NCI-H345 (cell line): ENCODE measurements around the gene GPI.
"Not testable (repeated sequence)": the region's sequence is repeated elsewhere in the genome, so short reads cannot be mapped to it uniquely, and the experiment has no call there.

Experiments
- DNase-seq: peaks from one replicate; lab custom pipeline; 2025; lab: John Stamatoyannopoulos, UW

Gene GPI

DNA sequence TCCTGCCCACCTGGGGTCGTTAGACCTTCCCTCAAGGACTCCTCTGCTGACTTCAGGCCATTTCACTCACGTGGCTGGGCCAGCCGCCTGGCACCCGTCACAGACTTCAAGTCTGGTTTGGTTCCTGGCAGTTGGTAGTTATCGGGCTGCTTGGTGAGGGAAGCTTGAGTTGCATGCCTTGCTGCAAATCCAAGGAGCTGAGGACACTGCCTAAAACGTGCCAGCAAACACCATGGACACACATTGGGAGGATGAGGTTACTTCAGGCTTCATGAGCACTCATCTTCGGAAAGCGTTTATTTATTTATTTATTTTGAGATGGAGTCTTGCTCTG, 2.6 kb downstream of the GPI start:
- DNase-seq, result no peak

DNA sequence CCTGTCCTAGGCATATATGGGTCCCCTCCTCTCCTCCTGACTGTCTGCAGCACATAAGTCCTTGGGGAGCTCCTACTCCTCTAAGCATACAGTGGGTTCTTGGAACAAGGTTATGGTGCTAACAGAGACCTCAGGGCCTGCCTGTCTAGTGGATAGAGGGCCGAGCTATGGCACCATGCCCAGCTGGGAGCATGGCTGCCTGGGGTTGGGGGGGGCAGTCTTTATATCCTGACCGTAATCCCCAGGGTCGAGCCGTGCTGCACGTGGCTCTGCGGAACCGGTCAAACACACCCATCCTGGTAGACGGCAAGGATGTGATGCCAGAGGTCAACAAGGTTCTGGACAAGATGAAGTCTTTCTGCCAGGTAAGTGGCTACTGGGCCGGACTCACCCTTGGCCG, 3.3 kb downstream of the GPI start:
- no peak for DNase-seq

DNA sequence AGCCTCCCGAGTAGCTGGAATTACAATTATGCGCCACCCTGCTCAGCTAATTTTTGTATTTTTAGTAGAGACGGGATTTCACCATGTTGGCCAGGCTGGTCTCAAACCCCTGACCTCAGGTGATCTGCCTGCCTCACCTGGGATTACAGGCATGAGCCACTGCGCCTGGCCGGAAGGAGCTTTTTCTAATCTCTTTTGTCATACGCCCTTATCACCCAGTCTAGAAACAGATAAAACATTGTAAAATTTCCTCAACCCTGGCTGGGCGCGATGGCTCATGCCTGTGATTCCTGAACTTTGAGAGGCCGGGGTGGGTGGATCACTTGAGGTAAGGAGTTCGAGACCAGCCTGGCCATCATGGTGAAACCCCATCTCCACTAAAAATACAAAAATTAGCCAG, 4.2 kb downstream of the GPI start:
- not testable (repeated sequence) for DNase-seq

DNA sequence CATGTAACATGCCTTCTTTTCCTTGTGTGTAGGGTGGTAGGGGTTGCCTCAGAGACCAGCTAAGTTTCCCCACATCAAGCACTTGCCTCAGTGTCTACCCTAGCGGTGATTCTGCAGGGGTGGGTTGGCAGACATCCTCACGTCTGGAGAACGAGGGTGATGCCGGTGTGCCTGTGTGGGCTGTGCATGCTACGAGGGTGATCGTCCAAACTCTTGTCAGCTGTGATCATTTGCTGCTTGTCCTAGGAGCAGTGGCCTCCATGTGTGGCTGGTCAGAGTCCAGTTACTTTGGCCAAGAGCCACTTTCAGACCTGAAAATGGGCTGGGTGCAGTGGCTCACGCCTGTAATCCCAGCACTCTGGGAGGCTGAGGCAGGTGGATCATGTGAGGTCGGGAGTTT, 5.1 kb downstream of the GPI start:
- DNase-seq, result no peak

DNA sequence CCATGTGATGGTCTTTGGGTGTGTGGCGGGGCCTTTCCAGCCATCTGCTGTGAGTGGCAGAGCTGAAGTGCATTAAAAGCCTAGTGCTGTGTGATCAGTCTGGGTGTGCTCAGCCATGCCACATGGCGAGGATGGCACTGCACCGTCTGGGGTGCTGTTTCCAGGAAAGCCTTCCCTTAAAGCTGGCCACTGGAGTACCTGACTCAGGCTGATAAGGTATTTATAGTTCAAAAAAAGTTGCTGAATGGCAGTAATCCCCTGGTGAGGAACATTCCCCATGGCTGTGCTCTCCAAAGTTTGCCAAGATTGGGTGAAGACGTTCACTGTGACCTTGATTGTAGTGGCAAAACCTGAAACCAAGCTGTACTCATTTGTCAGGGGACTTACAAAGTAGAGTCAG, 6.0 kb downstream of the GPI start:
- no peak for DNase-seq

DNA sequence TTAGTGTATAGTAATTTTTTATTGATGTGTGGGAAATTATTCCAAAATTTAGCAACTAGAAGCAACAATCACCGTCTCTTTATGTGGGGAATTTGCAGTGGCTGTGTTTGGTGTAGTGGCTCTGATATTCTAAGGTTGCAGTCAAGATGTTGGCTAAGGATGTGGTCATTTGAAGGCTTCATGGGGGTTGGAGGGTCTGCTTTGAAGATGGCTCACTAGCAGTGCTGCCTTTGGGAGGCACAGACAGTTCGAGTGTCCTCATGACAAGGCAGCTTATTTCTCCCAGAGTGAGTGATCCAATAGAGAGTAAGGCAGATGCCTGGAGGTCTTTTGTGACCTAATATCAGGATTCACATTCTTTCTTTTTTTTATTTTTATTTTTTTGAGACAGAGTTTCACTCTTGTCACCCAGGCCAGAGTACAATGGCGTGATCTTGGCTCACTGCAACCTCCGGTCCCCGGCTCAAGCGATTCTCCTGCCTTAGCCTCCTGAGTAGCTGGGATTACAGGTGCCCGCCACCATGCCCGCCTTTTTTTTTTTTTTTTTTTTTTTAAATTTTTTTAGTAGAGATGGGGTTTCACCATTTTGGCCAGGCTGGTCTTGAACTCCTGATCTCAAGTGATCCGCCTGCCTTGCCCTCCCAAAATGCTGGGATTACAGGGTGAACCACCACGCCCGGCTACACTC, 8.7 kb downstream of the GPI start:
- no peak for DNase-seq

DNA sequence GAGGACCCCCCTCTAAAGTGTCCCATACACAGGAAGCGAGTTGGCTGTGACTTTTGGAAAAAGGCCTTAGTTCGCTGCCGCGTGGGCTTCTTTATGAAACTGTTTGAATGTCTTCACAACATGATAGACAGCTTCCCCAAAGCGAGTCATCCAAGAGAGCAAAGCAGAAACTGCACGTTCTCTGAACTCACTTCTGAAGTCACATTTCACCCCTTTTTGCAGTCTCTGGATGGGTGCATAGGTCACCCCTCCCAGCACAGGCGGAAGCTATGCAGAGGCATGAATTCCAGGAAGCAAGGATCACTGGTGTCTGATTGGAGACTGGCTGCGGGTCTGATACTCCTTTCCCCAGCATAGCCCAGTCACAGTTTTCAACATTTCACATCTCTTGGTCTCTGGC, 10.6 kb downstream of the GPI start:
- DNase-seq, result no peak

DNA sequence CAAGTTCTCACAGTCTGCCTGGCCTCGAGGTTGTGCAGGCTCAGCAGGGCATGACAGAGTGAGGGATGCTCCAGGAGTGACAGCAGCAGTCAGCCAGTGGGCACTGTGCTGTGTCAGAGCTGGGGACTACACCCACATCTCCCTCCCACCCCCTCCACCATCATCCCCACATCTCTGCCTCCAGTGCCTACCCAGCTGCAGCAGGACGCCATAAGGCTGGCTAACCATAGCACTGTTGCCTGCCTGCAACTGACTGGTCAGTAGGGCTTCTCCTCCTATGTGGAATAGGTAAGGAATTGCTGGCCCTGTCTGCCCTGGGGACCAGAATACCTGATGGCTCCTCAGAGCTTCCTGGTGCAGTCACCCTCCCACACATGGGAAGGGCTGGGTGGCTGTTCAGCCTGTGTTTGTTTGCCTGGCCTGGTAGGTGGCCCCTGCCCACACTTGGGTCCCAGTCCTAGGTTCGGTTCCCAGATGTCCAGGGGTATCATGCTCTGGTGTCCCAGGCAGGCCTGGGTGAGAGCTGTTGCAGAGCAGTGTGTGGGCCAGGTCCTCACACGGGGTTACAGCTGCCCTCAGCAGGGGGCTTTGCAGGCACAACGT, 15.7 kb downstream of the GPI start:
- DNase-seq, result no peak

DNA sequence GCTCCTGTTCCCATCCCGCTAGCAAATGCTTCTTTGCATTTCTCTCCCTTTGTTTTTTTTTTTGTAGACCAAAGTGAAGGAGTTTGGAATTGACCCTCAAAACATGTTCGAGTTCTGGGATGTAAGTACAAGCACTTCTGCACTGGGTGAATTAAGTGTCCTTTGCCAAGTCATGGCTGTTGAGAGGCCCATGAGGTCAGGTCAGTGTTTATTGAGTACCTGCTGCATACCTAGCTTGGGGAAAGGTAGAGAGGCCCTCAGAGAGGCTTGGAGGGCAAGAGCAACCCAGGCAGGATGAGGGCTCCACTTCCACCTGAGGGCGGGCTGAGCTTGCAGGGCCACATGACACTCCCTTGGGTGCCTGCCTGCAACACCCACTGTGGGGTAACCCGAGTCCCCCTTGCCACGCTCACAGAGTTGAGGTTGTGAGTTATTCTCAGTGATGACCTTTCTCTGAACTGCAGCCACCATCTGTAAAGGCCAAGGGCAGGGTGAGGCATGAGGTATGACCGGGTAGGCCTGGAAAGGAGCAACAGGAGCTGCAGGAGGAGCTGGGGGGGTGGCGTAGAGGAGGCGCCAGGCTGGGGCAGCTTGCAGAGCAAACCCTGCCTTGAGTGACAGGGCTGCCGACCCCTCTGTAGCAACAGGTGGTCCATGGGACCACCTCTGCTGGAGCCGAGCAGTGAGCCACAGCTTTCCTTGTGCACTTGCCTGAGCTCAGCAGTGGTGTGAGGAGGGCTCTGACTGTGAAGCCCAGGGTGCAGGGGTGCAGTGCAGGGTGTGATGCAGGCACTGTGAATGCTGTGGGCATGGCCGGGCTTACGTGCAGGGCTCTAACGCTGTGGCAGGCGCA, 16.6 kb downstream of the GPI start:
- no peak for DNase-seq

DNA sequence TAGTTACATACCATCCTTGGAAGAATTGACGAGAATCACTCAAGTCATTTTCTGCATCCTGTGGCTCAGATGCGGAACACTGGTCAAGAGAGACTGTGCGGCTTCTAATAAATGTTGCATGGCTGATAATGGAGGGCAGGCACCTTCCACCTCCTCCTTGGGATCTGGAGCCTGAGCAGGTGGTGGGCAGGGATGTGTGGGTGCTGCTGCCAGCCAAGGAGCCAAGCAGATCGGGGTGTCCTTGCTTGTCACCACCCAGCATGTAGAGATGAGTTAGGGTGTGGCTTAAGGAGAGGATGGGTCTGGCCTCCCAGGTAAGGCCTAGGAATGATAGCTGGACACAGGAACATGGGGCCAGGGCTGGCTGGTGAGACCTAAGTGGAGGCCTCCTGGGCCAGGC, 17.5 kb downstream of the GPI start:
- no peak for DNase-seq

DNA sequence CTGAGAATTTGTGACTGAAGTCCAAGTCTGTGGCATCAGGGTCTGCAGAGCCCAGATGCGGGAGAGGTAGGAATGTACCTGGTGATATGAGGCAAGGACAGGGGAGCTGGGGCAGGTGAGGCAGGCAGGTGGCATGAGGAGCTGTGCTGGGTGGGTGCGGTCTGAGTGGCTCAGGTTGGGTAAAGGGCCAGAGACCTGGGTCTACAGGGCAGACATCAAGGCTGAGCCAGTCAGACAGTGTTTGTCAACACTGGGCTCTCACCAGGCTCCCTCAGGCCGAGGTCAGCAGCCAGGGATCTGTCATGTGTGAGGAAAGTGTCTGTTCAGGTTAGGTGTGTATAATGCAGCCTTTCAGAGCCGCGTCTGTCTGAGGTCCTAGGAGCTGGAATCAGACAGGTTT, 18.6 kb downstream of the GPI start:
- no peak for DNase-seq

DNA sequence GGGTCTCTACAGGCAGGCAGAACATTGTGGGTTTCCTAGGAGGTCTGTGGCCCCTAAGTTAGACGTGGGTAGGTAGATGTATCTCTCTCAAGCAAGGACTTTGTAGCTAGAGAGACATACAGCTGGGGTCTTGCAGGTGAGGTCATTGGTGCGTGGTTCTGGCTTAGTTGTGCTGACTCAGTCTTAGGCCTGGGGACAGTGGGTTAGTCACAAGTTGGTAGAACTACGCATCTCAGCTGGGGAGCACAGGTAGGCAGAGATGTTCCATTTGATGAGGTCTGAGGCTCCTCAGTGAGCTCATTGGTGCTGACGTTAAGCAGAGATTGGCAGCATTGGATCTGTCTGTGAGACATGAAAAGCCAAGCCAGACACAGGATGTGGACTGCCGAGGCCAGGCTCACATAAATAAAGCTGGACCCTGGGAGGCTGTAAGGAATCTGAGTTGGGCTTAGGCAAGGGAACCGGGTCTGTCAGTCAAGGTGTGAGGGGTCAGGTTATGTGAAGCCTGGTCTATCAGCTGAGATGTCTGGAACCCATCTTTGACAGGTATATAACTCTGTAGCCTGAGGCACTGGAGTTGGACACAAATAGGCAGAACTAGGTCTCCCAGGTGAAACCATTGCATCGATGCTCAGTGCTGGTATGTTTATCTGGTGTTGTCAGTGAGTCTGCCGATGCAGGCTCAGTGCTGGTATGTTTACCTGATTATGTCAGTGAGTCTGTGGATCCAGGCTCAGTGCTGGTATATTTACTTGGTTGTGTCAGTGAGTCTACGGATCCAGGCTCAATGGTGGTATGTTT, 21.8 kb downstream of the GPI start:
- DNase-seq, result no peak

DNA sequence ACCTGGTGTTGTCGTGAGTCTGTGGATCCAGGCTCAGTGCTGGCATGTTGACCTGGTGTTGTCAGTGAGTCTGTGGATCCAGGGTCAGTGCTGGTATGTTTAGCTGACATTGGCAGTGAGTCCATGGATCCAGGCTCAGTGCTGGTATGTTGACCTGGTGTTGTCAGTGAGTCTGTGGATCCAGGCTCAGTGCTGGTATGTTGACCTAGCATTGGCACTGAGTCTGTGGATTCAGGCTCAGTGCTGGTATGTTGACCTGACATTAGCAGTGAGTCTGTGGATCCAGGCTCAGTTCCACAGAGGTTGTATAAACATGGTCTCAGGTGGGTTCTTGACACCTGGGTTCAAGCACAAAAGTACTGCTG, 22.4 kb downstream of the GPI start:
- no peak for DNase-seq

DNA sequence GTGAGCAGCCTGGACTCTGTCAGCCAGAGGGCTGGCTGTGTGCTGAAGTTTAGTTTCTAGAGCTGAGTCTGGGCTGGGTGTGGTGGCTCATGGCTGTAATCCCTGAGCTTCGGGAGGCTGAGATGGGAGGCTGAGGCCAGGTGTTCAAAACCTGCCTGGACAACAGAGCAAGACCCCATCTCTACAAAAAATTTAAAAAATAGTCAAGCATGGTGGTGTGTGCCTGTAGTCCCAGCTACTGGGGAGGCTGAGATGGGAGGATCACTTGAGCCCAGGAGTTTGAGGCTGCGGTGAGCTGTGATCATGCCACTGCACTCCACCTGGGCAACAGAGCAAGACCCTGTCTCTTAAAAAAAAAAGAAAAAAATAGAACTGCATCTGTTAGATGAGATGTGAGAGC, 23.7 kb downstream of the GPI start:
- DNase-seq, result not testable (repeated sequence)

DNA sequence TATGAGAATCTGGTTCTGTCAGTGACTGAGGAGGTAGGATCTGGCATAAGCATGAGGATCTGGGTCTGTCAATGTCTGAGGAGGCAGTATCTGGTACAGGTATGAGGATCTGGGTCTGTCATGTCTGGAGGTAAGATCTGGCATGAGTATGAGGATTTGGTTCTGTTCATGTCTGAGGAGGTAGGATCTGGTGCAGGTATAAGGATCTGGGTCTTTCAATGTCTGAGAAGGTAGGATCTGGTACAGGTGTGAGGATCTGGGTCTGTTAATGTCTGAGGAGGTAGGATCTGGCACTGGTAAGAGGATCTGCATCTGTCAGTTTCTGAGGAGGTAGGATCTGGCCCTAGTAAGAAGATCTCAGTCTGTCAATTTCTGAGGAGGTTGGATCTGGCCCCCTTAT, 26.8 kb downstream of the GPI start:
- DNase-seq, result no peak

DNA sequence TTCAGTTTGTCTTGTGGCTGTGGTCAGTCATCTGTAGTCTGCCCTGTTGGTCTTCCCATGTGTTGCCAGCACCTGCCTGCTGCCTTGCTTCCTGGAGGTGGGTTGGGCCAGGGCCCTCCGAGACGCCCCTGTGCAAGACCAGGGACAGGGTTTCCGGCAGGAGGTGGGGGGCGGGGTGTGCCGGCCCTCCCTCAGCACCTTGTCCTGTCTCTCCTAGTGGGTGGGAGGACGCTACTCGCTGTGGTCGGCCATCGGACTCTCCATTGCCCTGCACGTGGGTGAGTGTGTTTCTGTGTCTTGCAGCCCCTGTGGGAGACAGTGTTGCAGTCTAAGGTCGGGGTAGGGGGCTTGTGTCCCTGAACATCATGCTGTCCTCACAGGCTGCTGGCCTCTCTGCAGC, 28.0 kb downstream of the GPI start:
- no peak for DNase-seq

DNA sequence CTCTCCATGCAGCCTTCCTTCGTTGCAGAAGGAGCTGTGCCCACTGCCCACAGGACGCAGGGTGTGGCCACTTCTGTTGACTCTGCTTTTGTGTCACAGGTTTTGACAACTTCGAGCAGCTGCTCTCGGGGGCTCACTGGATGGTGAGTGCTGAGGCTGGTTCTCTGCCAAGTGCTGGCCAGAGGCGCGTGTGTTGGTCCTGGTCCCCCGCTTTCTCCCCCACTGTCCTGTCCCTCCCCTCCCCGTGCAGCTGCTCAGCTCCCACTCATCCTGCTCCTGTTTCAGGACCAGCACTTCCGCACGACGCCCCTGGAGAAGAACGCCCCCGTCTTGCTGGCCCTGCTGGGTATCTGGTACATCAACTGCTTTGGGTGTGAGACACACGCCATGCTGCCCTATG, 28.6 kb downstream of the GPI start:
- no peak for DNase-seq

DNA sequence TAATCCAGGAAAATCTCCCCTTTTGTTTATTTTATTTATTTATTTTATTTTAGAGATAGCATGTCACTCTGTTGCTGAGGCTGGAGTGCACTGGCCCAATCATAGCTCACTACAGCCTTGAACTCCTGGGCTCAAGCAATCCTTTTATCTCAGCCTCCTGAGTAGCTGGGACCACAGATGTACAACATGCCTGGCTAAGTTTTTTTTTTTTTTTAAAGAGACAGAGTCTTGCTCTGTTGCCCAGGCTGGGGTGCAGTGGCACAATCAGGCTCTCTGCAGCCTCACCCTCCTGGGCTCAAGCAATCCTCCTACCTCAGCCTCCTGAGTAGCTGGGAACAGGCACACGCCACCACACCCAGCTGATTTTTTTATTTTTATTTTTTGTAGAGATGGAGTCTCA, 32.9 kb downstream of the GPI start:
- DNase-seq, result no peak

DNA sequence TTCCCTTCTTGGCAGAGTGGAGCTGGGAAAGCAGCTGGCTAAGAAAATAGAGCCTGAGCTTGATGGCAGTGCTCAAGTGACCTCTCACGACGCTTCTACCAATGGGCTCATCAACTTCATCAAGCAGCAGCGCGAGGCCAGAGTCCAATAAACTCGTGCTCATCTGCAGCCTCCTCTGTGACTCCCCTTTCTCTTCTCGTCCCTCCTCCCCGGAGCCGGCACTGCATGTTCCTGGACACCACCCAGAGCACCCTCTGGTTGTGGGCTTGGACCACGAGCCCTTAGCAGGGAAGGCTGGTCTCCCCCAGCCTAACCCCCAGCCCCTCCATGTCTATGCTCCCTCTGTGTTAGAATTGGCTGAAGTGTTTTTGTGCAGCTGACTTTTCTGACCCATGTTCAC, 34.9 kb downstream of the GPI start:
- no peak for DNase-seq

DNA sequence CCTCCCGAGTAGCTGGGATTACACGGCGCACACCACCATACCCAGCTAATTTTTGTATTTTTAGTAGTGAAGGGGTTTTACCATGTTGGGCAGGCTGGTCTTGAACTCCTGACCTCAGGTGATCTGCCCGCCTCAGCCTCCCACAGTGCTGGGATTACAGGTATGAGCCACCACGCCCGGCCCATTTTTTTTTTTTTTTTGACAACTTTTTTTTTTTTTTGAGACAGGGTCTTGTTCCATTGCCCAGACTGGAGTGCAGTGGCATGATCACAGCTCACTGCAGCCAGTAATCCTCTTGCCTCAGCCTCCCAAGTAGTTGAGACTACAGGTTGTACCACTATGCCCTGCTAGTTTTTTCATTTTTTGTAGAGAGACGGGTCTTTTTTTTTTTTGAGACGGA, 35.8 kb downstream of the GPI start:
- DNase-seq, result not testable (repeated sequence)

DNA sequence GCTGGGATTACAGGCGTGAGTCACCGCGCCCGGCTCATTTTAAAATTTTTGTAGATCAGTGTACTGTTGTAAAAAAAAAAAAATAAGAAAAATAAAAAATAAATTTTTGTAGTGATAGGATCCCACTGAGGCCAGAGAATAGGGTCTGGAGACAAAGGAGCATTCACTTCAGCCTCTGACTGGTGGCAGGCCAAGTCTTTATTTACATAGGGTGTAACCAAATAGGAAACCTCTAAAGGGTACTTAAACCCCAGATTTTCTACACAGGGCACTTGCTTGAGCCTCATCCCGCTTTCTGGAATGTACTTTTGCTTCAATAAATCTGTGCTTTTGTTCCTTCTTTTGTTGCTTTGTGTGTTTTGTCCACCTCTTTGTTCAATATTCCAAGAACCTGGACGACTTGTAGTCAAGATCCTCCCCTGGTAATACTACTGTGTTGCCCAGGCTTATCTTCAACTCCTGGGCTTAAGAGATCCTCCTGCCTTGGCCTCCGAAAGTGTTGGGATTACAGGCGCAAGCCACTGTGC, 37.1 kb downstream of the GPI start:
- DNase-seq, result peak; percentile 61

DNA sequence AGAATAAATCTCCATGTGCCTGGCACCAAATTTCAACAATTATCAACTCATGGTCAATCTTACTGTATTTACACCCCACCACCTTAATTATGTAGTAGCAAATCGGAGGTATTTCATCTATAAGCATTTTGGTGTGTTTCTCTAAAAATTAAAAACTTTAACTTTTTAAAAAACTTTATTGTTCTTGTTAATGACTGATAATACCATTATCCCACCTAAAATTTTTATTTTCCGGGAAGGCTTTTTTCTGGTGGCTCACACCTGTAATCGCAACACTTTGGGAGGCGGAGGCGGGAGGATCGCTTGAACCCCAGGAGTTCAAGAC, 38.8 kb downstream of the GPI start:
- DNase-seq, result no peak
